Lower leg skin (tissue), 4 donors: ENCODE results near the gene TACR2. TPM values are rescaled to one million over a fixed set of nuclear protein-coding genes. Genes with fewer than 3 reads are reported as not detected.

Source experiments
- DNase-seq, 2 donors: peaks; one replicate each; pipeline ENCODE4 v3.0.0-alpha.2; 2019; ENCODE audit warnings: low spot score in 2 of 2
- H3K4me3 ChIP-seq: fragments of 200-600 bp; sonication (generic); 2 replicates; pipeline ENCODE4 v1.5.1; 2017; ENCODE audit warnings: mild to moderate bottlenecking, low read depth; ENCODE audit not compliant: poor library complexity, severe bottlenecking
- POLR2A ChIP-seq, 2 donors: fragments of 450-650 bp; IDR thresholded peaks; one replicate each; pipeline ENCODE4 v1.6.1; 2016 to 2017; ENCODE audit warnings: antibody characterized with exemption in 2 of 2, mild to moderate bottlenecking in 1 of 2, moderate library complexity in 1 of 2
- WGBS, 2 donors: methylation state at CpG; one replicate each; pipeline ENCODE4 v1.1.5; 2018; 5-methylcytosine and 5-hydroxymethylcytosine counted together
- intact Hi-C: fragments of 100-400 bp; cut with DNase I; formaldehyde crosslinking; loops from one replicate; pipeline ENCODE4 v1.15.0; 2023; ENCODE audit warnings: low total_unique reads
- total RNA-seq, 4 donors: library from RNA; depleted of rRNA; stranded (reverse); fragments of >200 nt; gene quantifications; one replicate each; pipeline ENCODE4 v1.1.0, GENCODE V29; 2016
- TF ChIP-seq, protein P1 (sequence below), 3 donors: fragments of 450-650 bp; IDR thresholded peaks; one replicate each; pipeline ENCODE4 v1.5.1; 2016; ENCODE audit warnings: antibody characterized with exemption in 3 of 3, mild to moderate bottlenecking in 3 of 3, moderate library complexity in 2 of 3

TACR2 gene
- 1 to 10 TPM in 2 of 4 donors, under 1 TPM in 1, not detected in 1; 0.29 to 1.8 (median 1.7) TPM for total RNA-seq

- TF ChIP-seq POLR2A (IDR thresholded peaks at IDR 0.05): no peak
- TF ChIP-seq, protein P1, sequence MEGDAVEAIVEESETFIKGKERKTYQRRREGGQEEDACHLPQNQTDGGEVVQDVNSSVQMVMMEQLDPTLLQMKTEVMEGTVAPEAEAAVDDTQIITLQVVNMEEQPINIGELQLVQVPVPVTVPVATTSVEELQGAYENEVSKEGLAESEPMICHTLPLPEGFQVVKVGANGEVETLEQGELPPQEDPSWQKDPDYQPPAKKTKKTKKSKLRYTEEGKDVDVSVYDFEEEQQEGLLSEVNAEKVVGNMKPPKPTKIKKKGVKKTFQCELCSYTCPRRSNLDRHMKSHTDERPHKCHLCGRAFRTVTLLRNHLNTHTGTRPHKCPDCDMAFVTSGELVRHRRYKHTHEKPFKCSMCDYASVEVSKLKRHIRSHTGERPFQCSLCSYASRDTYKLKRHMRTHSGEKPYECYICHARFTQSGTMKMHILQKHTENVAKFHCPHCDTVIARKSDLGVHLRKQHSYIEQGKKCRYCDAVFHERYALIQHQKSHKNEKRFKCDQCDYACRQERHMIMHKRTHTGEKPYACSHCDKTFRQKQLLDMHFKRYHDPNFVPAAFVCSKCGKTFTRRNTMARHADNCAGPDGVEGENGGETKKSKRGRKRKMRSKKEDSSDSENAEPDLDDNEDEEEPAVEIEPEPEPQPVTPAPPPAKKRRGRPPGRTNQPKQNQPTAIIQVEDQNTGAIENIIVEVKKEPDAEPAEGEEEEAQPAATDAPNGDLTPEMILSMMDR (IDR thresholded peaks at IDR 0.05): no peak
- DNase-seq: no peak
- intact Hi-C loops: no loop called here
- 45 to 54% methylated on average over 8 of the region's 10 CpGs for WGBS, 2 donors
- H3K4me3 ChIP-seq: no peak within 1 kb of the TSS
These were observed at the start of gene TACR2 for GRCh38 chr10:69416695-69417094. Gene TACR2 (minus strand): TSS chr10:69416918. CDS start chr10:69416323, 595 bp downstream.

GRCh38 chr10:69466158-69466490 lies 49.4 kb upstream of the TACR2 start:
- intact Hi-C loops: loop anchor here (5.0 kb wide), 1 partner anchor 1414 kb away; no protein-coding TSS in a partner anchor
- WGBS, 2 donors: 58 to 66% methylated on average over 5 of the region's 5 CpGs
- DNase-seq: no peak
- TF ChIP-seq POLR2A (IDR thresholded peaks at IDR 0.05): no peak
- TF ChIP-seq, protein P1 (IDR thresholded peaks at IDR 0.05): no peak
- H3K4me3 ChIP-seq: no peak overlapping the region

- intact Hi-C loops: loop anchor here (5.0 kb wide), 1 partner anchor 1413 kb away; no protein-coding TSS in a partner anchor
- TF ChIP-seq, protein P1 (IDR thresholded peaks at IDR 0.05): no peak
- TF ChIP-seq POLR2A (IDR thresholded peaks at IDR 0.05): no peak
- WGBS, 2 donors: 83 to 91% methylated on average over 9 of the region's 9 CpGs
- DNase-seq: no peak
- H3K4me3 ChIP-seq: no peak overlapping the region
These were observed 48.9 kb upstream of the TACR2 start for GRCh38 chr10:69465457-69466157.

DNA sequence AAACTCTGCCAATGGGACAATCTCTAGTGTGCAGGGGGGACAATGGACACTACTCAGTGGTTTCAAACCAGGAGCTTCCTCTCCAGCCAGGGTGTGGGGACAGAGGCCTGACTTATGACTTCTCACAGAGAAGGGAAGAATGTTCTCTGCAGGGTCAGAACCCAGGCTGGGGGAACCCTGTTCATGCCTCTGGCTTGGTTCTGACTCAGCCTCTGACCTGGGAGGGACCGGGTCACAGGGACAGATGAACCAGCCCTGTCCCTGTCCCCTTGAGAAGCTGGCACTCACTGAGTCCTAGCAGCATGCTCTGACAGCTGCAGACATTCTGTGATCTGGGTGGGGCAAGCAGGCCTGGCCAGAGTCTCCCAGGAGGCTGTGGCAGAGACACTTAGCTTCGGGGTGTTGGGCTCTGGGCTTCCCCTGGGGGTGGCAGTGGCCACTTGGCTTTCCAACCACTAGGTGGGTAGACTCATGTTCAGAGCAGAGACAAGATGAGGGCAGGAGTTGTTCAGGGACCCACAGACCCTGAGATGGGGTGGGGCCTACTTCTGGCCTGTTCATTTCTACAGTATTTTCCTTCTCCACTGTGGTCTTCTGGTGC lies 48.2 kb upstream of the TACR2 start:
- no peak for DNase-seq
- no peak for TF ChIP-seq POLR2A (IDR thresholded peaks at IDR 0.05)
- TF ChIP-seq, protein P1 (IDR thresholded peaks at IDR 0.05): no peak
- WGBS, 2 donors: 15 to 17% methylated on average over 2 of the region's 2 CpGs
- intact Hi-C loops: loop anchor here (5.0 kb wide), 1 partner anchor 1413 kb away; no protein-coding TSS in a partner anchor
- no peak overlapping the region for H3K4me3 ChIP-seq

DNA sequence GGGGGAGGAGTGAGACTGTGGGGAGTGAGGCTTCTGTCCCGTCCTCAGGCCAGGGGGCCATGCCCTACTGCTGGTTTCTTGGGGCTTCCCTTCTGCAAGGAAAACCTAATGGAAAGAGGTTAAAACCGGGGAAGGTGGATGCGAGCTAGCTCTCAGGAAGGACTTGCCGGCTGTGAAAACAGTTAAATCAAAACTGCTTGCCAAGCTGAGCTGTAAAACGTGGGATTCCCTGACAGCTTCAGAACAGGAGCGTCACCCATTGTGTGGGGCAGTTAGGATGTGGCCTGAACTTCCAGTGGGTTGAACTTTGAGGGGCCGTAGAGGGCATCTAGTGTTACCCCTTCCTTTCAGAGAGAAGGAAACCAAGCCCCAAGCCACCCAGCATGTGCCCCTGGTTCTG lies 47.7 kb upstream of the TACR2 start:
- TF ChIP-seq, protein P1 (IDR thresholded peaks at IDR 0.05): no peak
- TF ChIP-seq POLR2A (IDR thresholded peaks at IDR 0.05): no peak
- 64 to 72% methylated on average over 7 of the region's 7 CpGs for WGBS, 2 donors
- no peak for DNase-seq
- H3K4me3 ChIP-seq: no peak overlapping the region
- intact Hi-C loops: no loop called here
